Mucosa of rectum (tissue), 2 donors: ENCODE results near the gene HTATIP2.

Experiments used
- H3K27ac ChIP-seq, 2 donors: one replicate each; pipeline ENCODE4 v1.7.0; 2013; ENCODE audit warnings: inconsistent platforms in 2 of 2, low read depth in 2 of 2, low read length in 2 of 2
- H3K27me3 ChIP-seq, 2 donors: one replicate each; pipeline ENCODE4 v1.7.0; 2013; ENCODE audit warnings: low read length in 2 of 2; ENCODE audit not compliant: control insufficient read depth in 2 of 2, insufficient read depth in 2 of 2
- H3K36me3 ChIP-seq, 2 donors: one replicate each; pipeline ENCODE4 v1.7.0; 2013; ENCODE audit warnings: low read length in 2 of 2; ENCODE audit not compliant: control insufficient read depth in 2 of 2, insufficient read depth in 2 of 2
- H3K4me1 ChIP-seq, 2 donors: one replicate each; pipeline ENCODE4 v1.7.0; 2013; ENCODE audit warnings: low read length in 2 of 2, mild to moderate bottlenecking in 1 of 2; ENCODE audit not compliant: control insufficient read depth in 2 of 2, insufficient read depth in 2 of 2
- H3K4me3 ChIP-seq, 2 donors: one replicate each; pipeline ENCODE4 v1.7.0; 2013; ENCODE audit warnings: low read length in 2 of 2
- H3K9ac ChIP-seq, 2 donors: one replicate each; pipeline ENCODE4 v1.7.0; 2013; ENCODE audit warnings: low read length in 2 of 2, low read depth in 1 of 2, mild to moderate bottlenecking in 1 of 2
- H3K9me3 ChIP-seq, 2 donors: one replicate each; pipeline ENCODE4 v1.7.0; 2013; ENCODE audit warnings: low read length in 2 of 2; ENCODE audit not compliant: control insufficient read depth in 2 of 2
- donor health status: healthy.
- donor health status: Normal muscosa, but diverticular disease.

Gene HTATIP2

GRCh38 chr11:20363500-20364340, at the start of gene HTATIP2:
HTATIP2 (plus strand) TSS chr11:20363714; CDS start chr11:20364238, 524 bp downstream.
- Histone ChIP-seq H3K4me1 (peaks cover 2 to 24% of the 10 kb centered on the region in 2 donors), H3K36me3 (peaks cover 2 to 4% of the 10 kb centered on the region in 2 donors), H3K4me3 (peak within 1 kb of the TSS; percentile 73 to 88), H3K27ac (peak within 1 kb of the TSS; percentile 91 to 92), H3K27me3 (no peaks in the 10 kb centered on the region), H3K9ac (peak within 1 kb of the TSS; percentile 83 to 97), H3K9me3 (no peaks in the 10 kb centered on the region)

- no peak overlapping the region for H3K27ac ChIP-seq
- no peaks in the 10 kb centered on the region for H3K9me3 ChIP-seq
- H3K36me3 ChIP-seq = no peaks in the 10 kb centered on the region
- H3K4me1 ChIP-seq = no peaks in the 10 kb centered on the region
- H3K9ac ChIP-seq = no peak overlapping the region
- no peak overlapping the region for H3K4me3 ChIP-seq
- peaks cover 0 to 3% of the 10 kb centered on the region in 2 donors for H3K27me3 ChIP-seq
Measured at GRCh38 chr11:20315800-20316199, 47.7 kb upstream of the HTATIP2 start.

- no peaks in the 10 kb centered on the region for H3K36me3 ChIP-seq
- H3K4me3 ChIP-seq = no peak overlapping the region
- H3K9ac ChIP-seq = no peak overlapping the region
- no peaks in the 10 kb centered on the region for H3K9me3 ChIP-seq
- H3K4me1 ChIP-seq = no peaks in the 10 kb centered on the region
- no peak overlapping the region for H3K27ac ChIP-seq
- H3K27me3 ChIP-seq = no peaks in the 10 kb centered on the region
Measured at GRCh38 chr11:20321177-20321576, 42.3 kb upstream of the HTATIP2 start.

- no peak overlapping the region for H3K4me3 ChIP-seq
- H3K27ac ChIP-seq = no peak overlapping the region
- H3K36me3 ChIP-seq = no peaks in the 10 kb centered on the region
Measured at GRCh38 chr11:20327377-20327935, 36.1 kb upstream of the HTATIP2 start.

GRCh38 chr11:20336056-20336455, 27.5 kb upstream of the HTATIP2 start:
- Histone ChIP-seq H3K4me3 (no peak overlapping the region), H3K27ac (no peak overlapping the region), H3K36me3 (no peaks in the 10 kb centered on the region), H3K9ac (no peak overlapping the region), H3K4me1 (no peaks in the 10 kb centered on the region), H3K27me3 (no peaks in the 10 kb centered on the region), H3K9me3 (no peaks in the 10 kb centered on the region)

More at GRCh38 chr11:20327377-20327935, 36.1 kb upstream of the HTATIP2 start:
- no peak overlapping the region for H3K9ac ChIP-seq
- H3K9me3 ChIP-seq = no peaks in the 10 kb centered on the region
- no peaks in the 10 kb centered on the region for H3K27me3 ChIP-seq
- H3K4me1 ChIP-seq = no peaks in the 10 kb centered on the region

GRCh38 chr11:20337526-20338154, 25.9 kb upstream of the HTATIP2 start:
- Histone ChIP-seq H3K4me3 (no peak overlapping the region), H3K9ac (no peak overlapping the region), H3K36me3 (no peaks in the 10 kb centered on the region), H3K27ac (no peak overlapping the region), H3K4me1 (no peaks in the 10 kb centered on the region), H3K27me3 (peaks cover 0 to 5% of the 10 kb centered on the region in 2 donors), H3K9me3 (no peaks in the 10 kb centered on the region)

- H3K4me1 ChIP-seq = no peaks in the 10 kb centered on the region
- no peaks in the 10 kb centered on the region for H3K36me3 ChIP-seq
- no peaks in the 10 kb centered on the region for H3K9me3 ChIP-seq
- H3K4me3 ChIP-seq = no peak overlapping the region
- no peak overlapping the region for H3K27ac ChIP-seq
- H3K27me3 ChIP-seq = peaks cover 0 to 5% of the 10 kb centered on the region in 2 donors
- H3K9ac ChIP-seq = no peak overlapping the region
Measured at GRCh38 chr11:20342347-20343141, 21.0 kb upstream of the HTATIP2 start.

GRCh38 chr11:20351136-20351535, 12.4 kb upstream of the HTATIP2 start:
- Histone ChIP-seq H3K4me1 (peaks cover 0 to 10% of the 10 kb centered on the region in 2 donors), H3K9me3 (no peaks in the 10 kb centered on the region), H3K36me3 (no peaks in the 10 kb centered on the region), H3K27ac (no peak overlapping the region), H3K4me3 (no peak overlapping the region), H3K9ac (no peak overlapping the region), H3K27me3 (no peaks in the 10 kb centered on the region)

GRCh38 chr11:20351751-20352262, 11.7 kb upstream of the HTATIP2 start:
- H3K9me3 ChIP-seq = no peaks in the 10 kb centered on the region
- H3K36me3 ChIP-seq = no peaks in the 10 kb centered on the region
- no peaks in the 10 kb centered on the region for H3K27me3 ChIP-seq
- H3K27ac ChIP-seq = no peak overlapping the region
- peaks cover 0 to 10% of the 10 kb centered on the region in 2 donors for H3K4me1 ChIP-seq
- no peak overlapping the region for H3K4me3 ChIP-seq
- H3K9ac ChIP-seq = no peak overlapping the region
